Glutamatergic neuron (in vitro differentiated cells): Measurements from ENCODE around the gene SLC1A7. TPM values are rescaled to one million over a fixed set of nuclear protein-coding genes. Genes with fewer than 3 reads are reported as not detected.

Source experiments
- DNase-seq: peaks from one replicate; pipeline ENCODE4 v3.0.0; 2022
- H3K27ac Mint-ChIP-seq: one replicate; pipeline ENCODE4 v1.8.0; 2020; ENCODE audit warnings: mild to moderate bottlenecking, mixed read lengths, inconsistent platforms; ENCODE audit not compliant: unreplicated experiment
- H3K27me3 Mint-ChIP-seq: one replicate; pipeline ENCODE4 v1.8.0; 2020; ENCODE audit warnings: mild to moderate bottlenecking, moderate library complexity, mixed read lengths, inconsistent platforms; ENCODE audit not compliant: unreplicated experiment
- H3K36me3 Mint-ChIP-seq: one replicate; pipeline ENCODE4 v1.8.0; 2020; ENCODE audit warnings: mild to moderate bottlenecking, mixed read lengths, inconsistent platforms; ENCODE audit not compliant: unreplicated experiment
- H3K4me1 Mint-ChIP-seq: one replicate; pipeline ENCODE4 v1.8.0; 2020; ENCODE audit warnings: mild to moderate bottlenecking, low read depth, mixed read lengths, inconsistent platforms; ENCODE audit not compliant: unreplicated experiment
- H3K4me3 Mint-ChIP-seq: one replicate; pipeline ENCODE4 v1.8.0; 2020; ENCODE audit warnings: mild to moderate bottlenecking, mixed read lengths, inconsistent platforms; ENCODE audit not compliant: unreplicated experiment
- H3K9me3 Mint-ChIP-seq: one replicate; pipeline ENCODE4 v1.8.0; 2020; ENCODE audit warnings: mild to moderate bottlenecking, moderate library complexity, mixed read lengths, inconsistent platforms; ENCODE audit not compliant: unreplicated experiment
- CTCF ChIP-seq: fragments of 200-600 bp; sonication (generic); IDR thresholded peaks from one replicate; pipeline ENCODE4 v1.5.0; 2021; ENCODE audit not compliant: partially characterized antibody, unreplicated experiment
- total RNA-seq: library from RNA; stranded (reverse); fragmentation: NEBNext Ultra II Directional; extraction: Animal tissue kit (Norgen Biotek cat#: 25700); gene quantifications from one replicate; pipeline ENCODE4 v1.2.1, GENCODE V29; 2021; ENCODE audit not compliant: unreplicated experiment

The SLC1A7 gene
- total RNA-seq, 1 donor from 2014 or later = not detected

- H3K27me3 Mint-ChIP-seq = no peaks in the 10 kb centered on the region
- H3K4me1 Mint-ChIP-seq = peaks cover 30% of the 10 kb centered on the region
- H3K4me3 Mint-ChIP-seq = no peak overlapping the region
- H3K27ac Mint-ChIP-seq = peak overlapping the region; percentile 9
- no peak for TF ChIP-seq CTCF
- peaks cover 6% of the 10 kb centered on the region for H3K9me3 Mint-ChIP-seq
- no peak for DNase-seq
- peaks cover 3% of the 10 kb centered on the region for H3K36me3 Mint-ChIP-seq
Observed at GRCh38 chr1:53116933-53117600, 25.4 kb downstream of the SLC1A7 start.

- peak overlapping the region; percentile 59 for H3K27ac Mint-ChIP-seq
- no peak overlapping the region for H3K4me3 Mint-ChIP-seq
- peaks cover 30% of the 10 kb centered on the region for H3K4me1 Mint-ChIP-seq
- peaks cover 8% of the 10 kb centered on the region for H3K36me3 Mint-ChIP-seq
- DNase-seq = no peak
- no peak for TF ChIP-seq CTCF
- peaks cover 2% of the 10 kb centered on the region for H3K27me3 Mint-ChIP-seq
- peaks cover 4% of the 10 kb centered on the region for H3K9me3 Mint-ChIP-seq
Observed at GRCh38 chr1:53116307-53116810, 26.1 kb downstream of the SLC1A7 start.

GRCh38 chr1:53115403-53116306, 26.8 kb downstream of the SLC1A7 start:
- Mint-ChIP-seq H3K4me3 (no peak overlapping the region), H3K36me3 (peaks cover 8% of the 10 kb centered on the region), H3K9me3 (peaks cover 3% of the 10 kb centered on the region), H3K27me3 (peaks cover 7% of the 10 kb centered on the region), H3K27ac (peak overlapping the region; percentile 59), H3K4me1 (peaks cover 23% of the 10 kb centered on the region)
- peak; percentile 62 for DNase-seq
- no peak for TF ChIP-seq CTCF

GRCh38 chr1:53114581-53115400, 27.6 kb downstream of the SLC1A7 start:
- no peak overlapping the region for H3K4me3 Mint-ChIP-seq
- peaks cover 8% of the 10 kb centered on the region for H3K36me3 Mint-ChIP-seq
- H3K27ac Mint-ChIP-seq = no peak overlapping the region
- DNase-seq = no peak
- H3K27me3 Mint-ChIP-seq = peaks cover 7% of the 10 kb centered on the region
- H3K4me1 Mint-ChIP-seq = peaks cover 19% of the 10 kb centered on the region
- TF ChIP-seq CTCF = no peak
- peaks cover 3% of the 10 kb centered on the region for H3K9me3 Mint-ChIP-seq
